ENCODE results near the gene SPRED1. TPM values are rescaled to one million over a fixed set of nuclear protein-coding genes. Genes with fewer than 3 reads are reported as not detected.
"Not testable (repeated sequence)": the region's sequence is repeated elsewhere in the genome, so short reads cannot be mapped to it uniquely, and the experiment has no call there.

Gene SPRED1
- polyA plus RNA-seq, 2 of the 4 experiments (the other 2 are of a cell fraction) = 6.0 to 8.6 TPM

DNA sequence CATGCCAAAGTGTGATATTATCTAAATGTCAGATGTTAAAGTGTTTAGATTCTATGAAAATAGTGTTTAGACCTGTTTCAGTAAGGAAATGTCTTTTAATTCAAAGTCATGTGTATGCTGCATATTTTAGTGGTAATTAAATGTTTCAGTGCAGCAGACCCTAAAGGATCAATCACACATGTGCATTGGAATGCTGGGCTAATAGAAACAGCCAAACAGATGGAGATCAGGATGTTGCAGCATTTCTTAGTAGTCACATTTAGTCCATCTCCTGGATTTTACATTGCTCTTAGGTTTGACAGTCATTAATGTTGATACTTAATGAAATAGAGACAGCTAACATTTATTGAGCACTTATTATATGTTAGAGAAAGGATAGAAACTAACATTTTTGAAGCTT, 18.5 kb downstream of the SPRED1 start (continued):
- TF ChIP-seq, protein P1, sequence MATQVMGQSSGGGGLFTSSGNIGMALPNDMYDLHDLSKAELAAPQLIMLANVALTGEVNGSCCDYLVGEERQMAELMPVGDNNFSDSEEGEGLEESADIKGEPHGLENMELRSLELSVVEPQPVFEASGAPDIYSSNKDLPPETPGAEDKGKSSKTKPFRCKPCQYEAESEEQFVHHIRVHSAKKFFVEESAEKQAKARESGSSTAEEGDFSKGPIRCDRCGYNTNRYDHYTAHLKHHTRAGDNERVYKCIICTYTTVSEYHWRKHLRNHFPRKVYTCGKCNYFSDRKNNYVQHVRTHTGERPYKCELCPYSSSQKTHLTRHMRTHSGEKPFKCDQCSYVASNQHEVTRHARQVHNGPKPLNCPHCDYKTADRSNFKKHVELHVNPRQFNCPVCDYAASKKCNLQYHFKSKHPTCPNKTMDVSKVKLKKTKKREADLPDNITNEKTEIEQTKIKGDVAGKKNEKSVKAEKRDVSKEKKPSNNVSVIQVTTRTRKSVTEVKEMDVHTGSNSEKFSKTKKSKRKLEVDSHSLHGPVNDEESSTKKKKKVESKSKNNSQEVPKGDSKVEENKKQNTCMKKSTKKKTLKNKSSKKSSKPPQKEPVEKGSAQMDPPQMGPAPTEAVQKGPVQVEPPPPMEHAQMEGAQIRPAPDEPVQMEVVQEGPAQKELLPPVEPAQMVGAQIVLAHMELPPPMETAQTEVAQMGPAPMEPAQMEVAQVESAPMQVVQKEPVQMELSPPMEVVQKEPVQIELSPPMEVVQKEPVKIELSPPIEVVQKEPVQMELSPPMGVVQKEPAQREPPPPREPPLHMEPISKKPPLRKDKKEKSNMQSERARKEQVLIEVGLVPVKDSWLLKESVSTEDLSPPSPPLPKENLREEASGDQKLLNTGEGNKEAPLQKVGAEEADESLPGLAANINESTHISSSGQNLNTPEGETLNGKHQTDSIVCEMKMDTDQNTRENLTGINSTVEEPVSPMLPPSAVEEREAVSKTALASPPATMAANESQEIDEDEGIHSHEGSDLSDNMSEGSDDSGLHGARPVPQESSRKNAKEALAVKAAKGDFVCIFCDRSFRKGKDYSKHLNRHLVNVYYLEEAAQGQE (IDR thresholded peaks at IDR 0.05) = no peak
- TF ChIP-seq EHMT2 (IDR thresholded peaks at IDR 0.05; ENCODE audit: low read depth) = no peak

DNA sequence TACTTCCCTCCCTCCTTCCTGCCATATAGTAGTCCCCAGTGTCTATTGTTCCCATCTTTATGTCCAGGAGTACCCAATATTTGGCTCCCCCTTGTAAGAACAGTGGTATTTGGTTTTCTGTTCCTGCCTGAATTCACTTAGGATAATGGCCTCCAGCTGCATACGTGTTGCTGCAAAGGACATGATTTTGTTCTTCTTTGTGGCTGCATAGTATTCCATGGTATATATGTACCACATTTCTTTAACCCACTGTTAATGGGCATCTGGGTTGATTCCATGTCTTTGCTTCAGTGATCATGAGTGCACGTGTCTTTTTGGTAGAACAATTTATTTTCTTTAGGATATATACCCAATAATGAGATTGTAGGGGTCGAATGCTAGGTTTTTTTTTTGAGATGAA, 19.3 kb downstream of the SPRED1 start:
- FAIRE-seq (no peak), ATAC-seq (no peak), DNase-seq (ENCODE audit: low read depth in 1 of 2, low spot score in 1 of 2) (no peak)
- H3K27ac ChIP-seq = no peak overlapping the region
- 87% methylated on average over 3 of the region's 3 CpGs for WGBS (ENCODE audit: missing lambda C conversion rate)
- TF ChIP-seq CBX8 (IDR thresholded peaks at IDR 0.05) (no peak), FOSL2 (IDR thresholded peaks at IDR 0.05) (no peak), FOSL2 (CRISPR knock-in tag; IDR thresholded peaks at IDR 0.05) (no peak), CHD4 (IDR thresholded peaks at IDR 0.05; ENCODE audit: borderline replicate concordance) (no peak)
- TF ChIP-seq, protein P2, sequence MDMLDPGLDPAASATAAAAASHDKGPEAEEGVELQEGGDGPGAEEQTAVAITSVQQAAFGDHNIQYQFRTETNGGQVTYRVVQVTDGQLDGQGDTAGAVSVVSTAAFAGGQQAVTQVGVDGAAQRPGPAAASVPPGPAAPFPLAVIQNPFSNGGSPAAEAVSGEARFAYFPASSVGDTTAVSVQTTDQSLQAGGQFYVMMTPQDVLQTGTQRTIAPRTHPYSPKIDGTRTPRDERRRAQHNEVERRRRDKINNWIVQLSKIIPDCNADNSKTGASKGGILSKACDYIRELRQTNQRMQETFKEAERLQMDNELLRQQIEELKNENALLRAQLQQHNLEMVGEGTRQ (IDR thresholded peaks at IDR 0.05) = no peak
- TF ChIP-seq, protein P3, sequence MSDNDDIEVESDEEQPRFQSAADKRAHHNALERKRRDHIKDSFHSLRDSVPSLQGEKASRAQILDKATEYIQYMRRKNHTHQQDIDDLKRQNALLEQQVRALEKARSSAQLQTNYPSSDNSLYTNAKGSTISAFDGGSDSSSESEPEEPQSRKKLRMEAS (IDR thresholded peaks at IDR 0.05) = no peak
- TF ChIP-seq, protein P4, sequence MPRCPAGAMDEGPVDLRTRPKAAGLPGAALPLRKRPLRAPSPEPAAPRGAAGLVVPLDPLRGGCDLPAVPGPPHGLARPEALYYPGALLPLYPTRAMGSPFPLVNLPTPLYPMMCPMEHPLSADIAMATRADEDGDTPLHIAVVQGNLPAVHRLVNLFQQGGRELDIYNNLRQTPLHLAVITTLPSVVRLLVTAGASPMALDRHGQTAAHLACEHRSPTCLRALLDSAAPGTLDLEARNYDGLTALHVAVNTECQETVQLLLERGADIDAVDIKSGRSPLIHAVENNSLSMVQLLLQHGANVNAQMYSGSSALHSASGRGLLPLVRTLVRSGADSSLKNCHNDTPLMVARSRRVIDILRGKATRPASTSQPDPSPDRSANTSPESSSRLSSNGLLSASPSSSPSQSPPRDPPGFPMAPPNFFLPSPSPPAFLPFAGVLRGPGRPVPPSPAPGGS (IDR thresholded peaks at IDR 0.05) = no peak
- H3K4me2 ChIP-seq = no peak overlapping the region
- POLR2A ChIA-PET = no interaction called here
- CTCF ChIA-PET = no interaction called here
- peaks cover 11% of the 10 kb centered on the region; the same call in 1 of the 3 replicates for H3K4me1 ChIP-seq
- no peaks in the 10 kb centered on the region for H3K9me3 ChIP-seq
- H3K4me3 ChIP-seq = no peak overlapping the region

DNA sequence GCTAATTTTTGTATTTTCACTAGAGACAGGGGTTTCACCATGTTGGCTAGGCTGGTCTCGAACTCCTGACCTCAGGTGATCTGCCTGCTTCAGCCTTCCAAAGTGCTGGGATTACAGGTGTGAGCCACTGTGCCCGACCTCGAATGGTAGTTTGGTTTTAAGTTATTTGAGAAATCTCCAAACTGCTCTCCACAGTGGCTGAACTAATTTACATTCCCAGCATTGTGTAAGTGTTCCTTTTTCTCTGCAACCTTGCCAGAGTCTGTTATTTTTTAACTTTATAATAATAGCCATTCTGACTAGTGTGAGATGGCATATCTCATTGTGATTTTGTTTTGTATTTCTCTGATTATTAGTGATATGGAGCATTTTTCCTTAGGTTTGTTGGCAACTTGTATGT, 19.8 kb downstream of the SPRED1 start:
- H3K27ac ChIP-seq; FAIRE-seq; POLR2A ChIA-PET; H3K9me3 ChIP-seq; H3K4me2 ChIP-seq; ATAC-seq; H3K4me3 ChIP-seq; DNase-seq (ENCODE audit: low read depth in 1 of 2, low spot score in 1 of 2); CTCF ChIA-PET: not testable (repeated sequence)
- peaks cover 11% of the 10 kb centered on the region; the same call in 1 of the 3 replicates for H3K4me1 ChIP-seq
- 39% methylated on average over 3 of the region's 3 CpGs for WGBS (ENCODE audit: missing lambda C conversion rate)

DNA sequence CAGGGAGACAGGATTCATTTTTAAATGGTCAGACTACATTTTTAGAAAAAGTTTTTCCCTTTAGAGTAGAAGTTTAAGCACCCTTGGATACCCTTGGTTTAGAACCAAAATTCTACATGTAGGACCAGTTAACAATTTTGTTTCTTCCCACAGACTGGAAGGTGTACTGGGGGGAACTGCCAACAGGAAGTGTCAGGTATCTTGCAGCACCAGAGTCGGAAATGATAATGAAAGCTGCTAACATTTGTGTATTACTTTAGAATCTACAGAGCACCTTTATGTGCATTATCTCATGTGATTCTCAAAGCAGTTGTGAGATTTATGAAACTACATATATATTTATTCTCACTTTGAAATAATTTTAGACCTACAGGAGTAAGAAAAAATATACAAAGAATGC, 21.5 kb downstream of the SPRED1 start:
- ATAC-seq = no peak
- ChIA-PET CTCF (interaction anchor here (0.6 kb wide), 1 partner anchor 36 kb away, joined by 3 read pairs; no protein-coding TSS in a partner anchor), POLR2A (interaction anchor here (1.8 kb wide), 1 partner anchor 22 kb away, joined by 6 read pairs; the partner anchor contains the start of gene SPRED1)
- H3K4me1 ChIP-seq = peaks cover 11% of the 10 kb centered on the region; the same call in 1 of the 3 replicates
- no peak for DNase-seq (ENCODE audit: low read depth in 1 of 2, low spot score in 1 of 2)
- H3K4me2 ChIP-seq = no peak overlapping the region
- H3K27ac ChIP-seq = no peak overlapping the region
- 67% methylated on average over 1 of the region's 1 CpG for WGBS (ENCODE audit: missing lambda C conversion rate)
- FAIRE-seq = no peak
- no peaks in the 10 kb centered on the region for H3K9me3 ChIP-seq
- H3K4me3 ChIP-seq = no peak overlapping the region
- TF ChIP-seq, protein P5, sequence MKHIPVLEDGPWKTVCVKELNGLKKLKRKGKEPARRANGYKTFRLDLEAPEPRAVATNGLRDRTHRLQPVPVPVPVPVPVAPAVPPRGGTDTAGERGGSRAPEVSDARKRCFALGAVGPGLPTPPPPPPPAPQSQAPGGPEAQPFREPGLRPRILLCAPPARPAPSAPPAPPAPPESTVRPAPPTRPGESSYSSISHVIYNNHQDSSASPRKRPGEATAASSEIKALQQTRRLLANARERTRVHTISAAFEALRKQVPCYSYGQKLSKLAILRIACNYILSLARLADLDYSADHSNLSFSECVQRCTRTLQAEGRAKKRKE (CRISPR knock-in tag; IDR thresholded peaks at IDR 0.05; ENCODE audit: low read depth) = no peak
- TF ChIP-seq SREBF2 (IDR thresholded peaks at IDR 0.05) (no peak), FOSL2 (IDR thresholded peaks at IDR 0.05) (no peak), FOSL2 (CRISPR knock-in tag; IDR thresholded peaks at IDR 0.05) (no peak), HDAC2 (IDR thresholded peaks at IDR 0.05) (no peak), FOXS1 (CRISPR knock-in tag; IDR thresholded peaks at IDR 0.05) (no peak), NFE2L2 (conservative IDR thresholded peaks at IDR 0.05; ENCODE audit: low read length) (no peak), ZFP36 (IDR thresholded peaks at IDR 0.05; ENCODE audit: borderline replicate concordance, partially characterized antibody) (no peak), HOXB5 (CRISPR knock-in tag; IDR thresholded peaks at IDR 0.05) (no peak), CHD2 (IDR thresholded peaks at IDR 0.05; ENCODE audit: low read length, partially characterized antibody) (no peak), CHD4 (IDR thresholded peaks at IDR 0.05; ENCODE audit: borderline replicate concordance) (no peak)
- TF ChIP-seq, protein P1 (IDR thresholded peaks at IDR 0.05) = no peak
- TF ChIP-seq, protein P6, sequence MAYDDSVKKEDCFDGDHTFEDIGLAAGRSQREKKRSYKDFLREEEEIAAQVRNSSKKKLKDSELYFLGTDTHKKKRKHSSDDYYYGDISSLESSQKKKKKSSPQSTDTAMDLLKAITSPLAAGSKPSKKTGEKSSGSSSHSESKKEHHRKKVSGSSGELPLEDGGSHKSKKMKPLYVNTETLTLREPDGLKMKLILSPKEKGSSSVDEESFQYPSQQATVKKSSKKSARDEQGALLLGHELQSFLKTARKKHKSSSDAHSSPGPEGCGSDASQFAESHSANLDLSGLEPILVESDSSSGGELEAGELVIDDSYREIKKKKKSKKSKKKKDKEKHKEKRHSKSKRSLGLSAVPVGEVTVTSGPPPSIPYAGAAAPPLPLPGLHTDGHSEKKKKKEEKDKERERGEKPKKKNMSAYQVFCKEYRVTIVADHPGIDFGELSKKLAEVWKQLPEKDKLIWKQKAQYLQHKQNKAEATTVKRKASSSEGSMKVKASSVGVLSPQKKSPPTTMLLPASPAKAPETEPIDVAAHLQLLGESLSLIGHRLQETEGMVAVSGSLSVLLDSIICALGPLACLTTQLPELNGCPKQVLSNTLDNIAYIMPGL (CRISPR knock-in tag; IDR thresholded peaks at IDR 0.05; ENCODE audit: borderline replicate concordance) = no peak

Data from A549 (cell line).